Esophagus (tissue), 2 donors: ENCODE data around the gene ZNF718. TPM values are rescaled to one million over a fixed set of nuclear protein-coding genes. Genes with fewer than 3 reads are reported as not detected.
"Not testable (repeated sequence)": the region's sequence is repeated elsewhere in the genome, so short reads cannot be mapped to it uniquely, and the experiment has no call there.

ENCODE experiments used
- H3K27ac ChIP-seq, 2 donors: one replicate each; pipeline ENCODE4 v1.5.1; 2013; ENCODE audit warnings: low read depth in 2 of 2, mild to moderate bottlenecking in 2 of 2, inconsistent platforms in 1 of 2, low read length in 1 of 2, moderate library complexity in 1 of 2
- H3K27me3 ChIP-seq, 2 donors: one replicate each; pipeline ENCODE4 v1.6.1; 2013; ENCODE audit warnings: low read length in 2 of 2, control low read depth in 1 of 2, mild to moderate bottlenecking in 1 of 2; ENCODE audit not compliant: insufficient read depth in 2 of 2, control insufficient read depth in 1 of 2
- H3K36me3 ChIP-seq, 2 donors: one replicate each; pipeline ENCODE4 v1.6.1; 2013; ENCODE audit warnings: low read length in 1 of 2; ENCODE audit not compliant: control insufficient read depth in 2 of 2, insufficient read depth in 2 of 2
- H3K4me1 ChIP-seq, 2 donors: one replicate each; pipeline ENCODE4 v1.6.1; 2013; ENCODE audit warnings: low read length in 1 of 2; ENCODE audit not compliant: control insufficient read depth in 2 of 2, insufficient read depth in 2 of 2
- H3K4me3 ChIP-seq, 2 donors: one replicate each; pipeline ENCODE4 v1.5.1; 2013; ENCODE audit warnings: low read length in 2 of 2, mild to moderate bottlenecking in 2 of 2, low read depth in 1 of 2, moderate library complexity in 1 of 2
- H3K9me3 ChIP-seq, 2 donors: one replicate each; pipeline ENCODE4 v1.6.1; 2013; ENCODE audit warnings: mild to moderate bottlenecking in 2 of 2, low read depth in 1 of 2, low read length in 1 of 2, moderate library complexity in 1 of 2; ENCODE audit not compliant: control insufficient read depth in 2 of 2, insufficient read depth in 1 of 2
- WGBS, 2 donors: extraction: QIAGEN DNeasy Blood & Tissue Kit; methylation state at CpG; one replicate each; pipeline ENCODE4 v1.1.7; 2013; 5-methylcytosine and 5-hydroxymethylcytosine counted together
- polyA plus RNA-seq, 2 donors: library from polyadenylated mRNA; stranded (reverse); fragments of 200-250 nt; gene quantifications; one replicate each; pipeline ENCODE4 v1.2.3, GENCODE V29; 2013
- donor health status: healthy with polysubstance abuse.
- donor health status: Bipolar disorder and iron deficiency.

ZNF718 gene
- polyA plus RNA-seq = under 1 TPM; 0.75 to 0.98 TPM

DNA sequence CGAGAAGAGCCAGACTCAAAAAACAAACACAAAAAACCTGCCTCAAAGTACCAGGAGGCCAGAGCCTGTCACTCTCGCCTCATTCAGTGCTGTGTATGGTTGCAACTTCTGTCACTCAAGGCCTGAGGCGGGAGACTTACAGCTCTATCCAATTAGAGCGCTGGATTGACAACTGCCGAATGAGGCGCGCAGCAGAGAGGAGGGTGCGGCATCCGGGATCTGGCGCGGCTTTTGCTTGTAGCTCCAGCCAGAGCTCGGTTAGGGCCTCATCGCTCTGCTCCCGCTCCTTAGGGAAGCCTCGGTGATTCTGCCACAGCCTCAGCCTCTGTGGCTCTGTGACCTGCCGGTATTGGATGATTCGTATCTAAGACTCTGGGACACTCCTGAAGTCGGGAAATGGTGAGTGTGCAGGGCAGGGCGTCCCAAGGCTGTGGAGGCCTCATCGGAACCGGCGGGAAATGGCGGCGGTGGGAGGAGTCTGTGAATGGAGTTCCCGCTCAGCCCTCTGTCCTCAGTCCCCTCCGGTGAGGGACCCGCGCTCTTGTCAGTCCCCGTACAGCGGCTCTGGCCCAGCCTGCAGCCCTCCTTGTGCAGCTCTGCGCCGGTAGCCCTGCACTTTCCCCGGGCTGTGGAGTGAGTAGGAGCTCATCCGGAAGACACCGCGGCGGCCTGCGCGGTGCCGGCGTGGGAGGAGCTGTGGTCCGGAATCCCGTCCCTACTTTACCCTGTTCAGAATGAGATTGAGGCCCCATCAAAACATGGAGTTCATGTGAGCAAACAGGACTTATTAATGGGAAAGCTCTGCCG lies at the start of gene ZNF718:
TSS of gene ZNF718 (plus strand) at position 227 of the 807 bp plus-strand sequence. CDS start at position 397, 170 bp downstream.
- no peaks in the 10 kb centered on the region for H3K27me3 ChIP-seq
- no peaks in the 10 kb centered on the region for H3K9me3 ChIP-seq
- H3K36me3 ChIP-seq = no peaks in the 10 kb centered on the region
- WGBS, 2 donors = 0 to 1% methylated on average over 44 of the region's 44 CpGs
- peak within 1 kb of the TSS; percentile 95 to 96 for H3K27ac ChIP-seq
- H3K4me1 ChIP-seq = peaks cover 6 to 7% of the 10 kb centered on the region in 2 donors
- peak within 1 kb of the TSS; percentile 94 to 98 for H3K4me3 ChIP-seq

DNA sequence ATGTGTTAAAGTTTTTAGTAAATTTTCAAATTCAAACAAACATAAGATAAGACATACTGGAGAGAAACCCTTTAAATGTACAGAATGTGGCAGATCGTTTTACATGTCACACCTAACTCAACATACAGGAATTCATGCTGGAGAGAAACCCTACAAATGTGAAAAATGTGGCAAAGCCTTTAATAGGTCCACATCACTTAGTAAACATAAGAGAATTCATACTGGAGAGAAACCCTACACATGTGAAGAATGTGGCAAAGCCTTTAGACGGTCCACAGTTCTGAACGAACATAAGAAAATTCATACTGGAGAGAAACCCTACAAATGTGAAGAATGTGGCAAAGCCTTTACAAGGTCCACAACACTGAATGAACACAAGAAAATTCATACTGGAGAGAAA lies 38.4 kb upstream of the ZNF718 start:
- Histone ChIP-seq H3K4me3 (no peak overlapping the region), H3K27ac (no peak overlapping the region), H3K27me3 (no peaks in the 10 kb centered on the region), H3K36me3 (no peaks in the 10 kb centered on the region), H3K4me1 (no peaks in the 10 kb centered on the region), H3K9me3 (peaks cover 8 to 17% of the 10 kb centered on the region in 2 donors)
- 94 to 100% methylated on average over 3 of the region's 3 CpGs for WGBS, 2 donors

DNA sequence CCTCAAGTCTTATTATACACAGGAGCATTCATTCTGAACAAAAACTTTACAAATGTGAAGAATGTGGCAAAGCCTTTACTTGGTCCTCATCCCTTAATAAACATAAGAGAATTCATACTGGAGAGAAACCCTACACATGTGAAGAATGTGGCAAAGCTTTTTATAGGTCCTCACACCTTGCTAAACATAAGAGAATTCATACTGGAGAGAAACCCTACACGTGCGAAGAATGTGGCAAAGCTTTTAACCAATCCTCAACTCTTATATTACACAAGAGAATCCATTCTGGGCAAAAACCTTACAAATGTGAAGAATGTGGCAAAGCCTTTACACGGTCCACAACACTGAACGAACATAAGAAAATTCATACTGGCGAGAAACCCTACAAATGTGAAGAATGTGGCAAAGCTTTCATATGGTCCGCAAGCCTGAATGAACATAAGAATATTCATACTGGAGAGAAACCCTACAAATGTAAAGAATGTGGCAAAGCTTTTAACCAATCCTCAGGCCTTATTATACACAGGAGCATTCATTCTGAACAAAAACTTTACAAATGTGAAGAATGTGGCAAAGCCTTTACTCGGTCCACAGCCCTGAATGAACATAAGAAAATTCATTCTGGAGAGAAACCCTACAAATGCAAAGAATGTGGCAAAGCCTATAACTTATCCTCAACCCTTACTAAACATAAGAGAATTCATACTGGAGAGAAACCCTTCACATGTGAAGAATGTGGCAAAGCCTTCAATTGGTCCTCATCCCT lies 37.6 kb upstream of the ZNF718 start:
- not testable (repeated sequence) for H3K27ac ChIP-seq, H3K36me3 ChIP-seq, H3K4me3 ChIP-seq, H3K27me3 ChIP-seq, H3K4me1 ChIP-seq
- 96 to 97% methylated on average over 7 of the region's 7 CpGs for WGBS, 2 donors
- peaks cover 8 to 18% of the 10 kb centered on the region in 2 donors for H3K9me3 ChIP-seq

DNA sequence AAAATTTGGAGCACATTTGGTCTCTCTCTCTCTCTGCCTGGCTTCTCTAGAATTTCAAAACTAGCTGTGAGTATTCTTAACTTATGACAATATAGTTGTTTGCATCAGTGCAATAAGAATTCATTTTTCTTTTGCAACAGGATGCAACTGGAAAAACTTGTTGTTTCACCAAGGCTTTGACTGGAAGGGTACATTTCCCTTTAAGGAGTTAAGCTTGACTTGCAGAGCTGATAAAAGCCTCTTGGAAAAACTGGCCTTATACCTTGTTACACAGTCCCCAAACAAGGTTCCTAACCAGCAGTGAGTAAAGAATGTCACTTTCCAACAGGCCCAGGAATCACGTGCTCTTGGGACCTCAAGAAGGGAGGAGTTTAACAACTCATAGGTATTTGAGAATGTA lies 25.9 kb upstream of the ZNF718 start:
- WGBS, 2 donors = 77 to 84% methylated on average over 1 of the region's 1 CpG
- H3K9me3 ChIP-seq = peaks cover 13 to 18% of the 10 kb centered on the region in 2 donors
- no peaks in the 10 kb centered on the region for H3K4me1 ChIP-seq
- H3K36me3 ChIP-seq = no peaks in the 10 kb centered on the region
- H3K27me3 ChIP-seq = no peaks in the 10 kb centered on the region
- no peak overlapping the region for H3K4me3 ChIP-seq
- H3K27ac ChIP-seq = no peak overlapping the region

DNA sequence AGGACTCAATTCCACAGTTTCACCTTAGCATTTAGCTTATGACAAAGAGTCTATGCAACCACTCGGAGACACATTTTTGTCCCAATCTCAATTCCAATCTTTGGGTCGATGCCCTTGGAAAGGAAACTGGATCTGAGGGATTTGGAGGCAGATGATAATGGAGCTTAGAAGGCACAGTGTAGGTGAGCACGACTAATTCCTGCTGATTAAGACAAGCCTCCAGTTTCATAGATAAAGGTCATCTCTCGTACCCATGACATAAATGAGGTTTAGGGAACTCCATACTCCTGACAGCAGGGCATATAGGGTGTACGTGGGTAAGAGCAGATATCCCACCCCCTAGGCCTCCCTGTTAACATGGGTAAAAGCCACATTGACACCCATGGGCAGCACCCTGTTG lies 24.4 kb upstream of the ZNF718 start:
- H3K4me3 ChIP-seq = no peak overlapping the region
- no peaks in the 10 kb centered on the region for H3K4me1 ChIP-seq
- 81 to 82% methylated on average over 5 of the region's 5 CpGs for WGBS, 2 donors
- H3K27ac ChIP-seq = no peak overlapping the region
- peaks cover 10 to 15% of the 10 kb centered on the region in 2 donors for H3K9me3 ChIP-seq
- H3K27me3 ChIP-seq = no peaks in the 10 kb centered on the region
- no peaks in the 10 kb centered on the region for H3K36me3 ChIP-seq

DNA sequence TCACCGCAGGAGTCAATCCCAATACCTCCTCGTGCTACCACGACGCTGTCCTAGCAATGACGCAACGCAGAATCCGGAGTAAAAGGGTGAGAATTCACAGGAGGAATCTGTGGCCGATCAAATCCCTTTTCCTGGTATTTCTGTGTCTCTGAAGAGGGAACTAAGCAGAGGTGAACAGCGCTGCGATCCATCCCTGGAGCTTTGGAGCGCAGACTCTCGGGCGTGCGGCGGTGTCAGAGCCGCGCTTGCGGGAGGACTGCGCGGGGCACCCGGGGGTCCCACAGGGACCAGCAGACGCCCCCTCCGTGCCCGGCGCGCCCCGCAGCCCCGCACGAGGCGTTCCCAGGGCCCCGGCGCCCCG lies 17.2 kb upstream of the ZNF718 start:
- Histone ChIP-seq H3K4me1 (peaks cover 0 to 4% of the 10 kb centered on the region in 2 donors), H3K9me3 (peaks cover 6 to 37% of the 10 kb centered on the region in 2 donors), H3K4me3 (peak overlapping the region in 1 of 2 donors; percentile 19), H3K27me3 (peaks cover 4 to 19% of the 10 kb centered on the region in 2 donors), H3K36me3 (no peaks in the 10 kb centered on the region), H3K27ac (no peak overlapping the region)
- 27 to 28% methylated on average over 32 to 33 of the region's 33 CpGs for WGBS, 2 donors

DNA sequence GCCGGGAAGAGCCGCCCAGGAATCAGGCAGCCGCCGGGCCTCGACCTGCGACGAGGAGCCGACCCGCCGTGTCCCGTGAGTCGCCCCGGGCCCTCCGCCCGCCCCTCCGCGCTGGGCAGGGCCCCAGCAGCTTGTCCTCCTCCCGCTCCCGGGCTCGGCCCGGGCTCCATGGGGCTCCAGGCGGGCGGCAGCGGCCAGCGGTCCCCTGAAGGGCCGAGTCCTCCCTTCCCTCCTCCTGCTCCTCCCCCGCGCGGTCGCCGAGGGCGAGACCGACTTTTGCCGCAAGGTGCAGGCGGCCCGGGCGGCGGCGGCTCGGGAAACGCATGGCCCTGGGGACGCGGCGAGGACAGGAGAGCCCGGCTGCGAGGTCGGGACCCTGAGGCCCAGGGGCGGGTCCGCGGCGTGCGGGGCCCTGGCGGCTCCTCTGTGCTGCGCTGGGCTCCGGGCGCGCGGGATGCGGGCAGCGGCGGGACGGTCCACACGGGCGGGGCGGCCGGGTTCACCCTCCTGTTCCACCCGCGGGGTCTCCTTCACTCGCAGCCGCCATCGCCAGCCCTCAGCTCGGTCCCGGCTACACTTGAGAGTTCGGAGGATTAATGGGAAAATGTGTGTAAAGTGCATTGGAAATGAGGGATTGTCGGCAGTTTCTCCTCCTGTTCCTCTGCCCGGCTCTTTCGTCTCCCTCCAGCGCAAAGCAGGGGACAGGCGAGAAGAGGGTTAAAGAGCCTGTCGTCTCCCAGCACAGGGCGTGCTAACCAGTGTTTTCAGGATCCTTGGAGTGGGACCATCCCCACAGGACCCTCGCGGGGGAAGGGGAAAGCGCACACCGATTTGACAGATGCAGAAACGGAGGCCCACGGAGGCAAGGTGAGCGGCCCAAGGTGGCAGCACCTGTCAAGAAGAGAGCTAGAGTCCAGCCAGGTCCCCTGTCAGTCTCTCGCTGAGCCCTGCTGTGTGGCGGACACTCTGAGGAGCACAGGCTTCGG lies 16.6 kb upstream of the ZNF718 start:
- H3K9me3 ChIP-seq = peaks cover 6 to 37% of the 10 kb centered on the region in 2 donors

DNA sequence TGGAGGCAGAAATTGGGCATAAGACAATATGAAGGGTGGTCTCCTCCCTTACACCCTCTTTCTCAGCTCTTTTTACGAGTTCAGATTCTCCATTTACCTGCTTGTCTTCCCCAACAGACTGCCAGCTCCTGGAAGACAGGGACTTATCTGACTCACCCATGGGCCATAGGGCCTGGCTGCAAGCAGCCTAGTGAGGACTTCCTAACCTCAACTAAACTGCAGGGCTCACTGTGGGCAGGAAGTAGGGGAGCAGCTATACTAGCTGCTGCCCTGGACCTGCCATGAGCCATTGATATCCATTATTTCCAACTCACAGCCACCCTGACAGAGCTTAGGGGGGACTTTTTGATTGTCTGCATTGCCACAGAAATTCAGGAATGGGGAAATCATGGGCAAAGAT lies 11.5 kb upstream of the ZNF718 start:
- Histone ChIP-seq H3K27ac (no peak overlapping the region), H3K9me3 (peaks cover 6 to 19% of the 10 kb centered on the region in 2 donors), H3K36me3 (no peaks in the 10 kb centered on the region), H3K4me3 (no peak overlapping the region), H3K27me3 (peaks cover 4 to 5% of the 10 kb centered on the region in 2 donors), H3K4me1 (peaks cover 0 to 4% of the 10 kb centered on the region in 2 donors)
- WGBS, 2 donors = 67 to 68% methylated on average over 1 of the region's 1 CpG

More for the DNA sequence above, 16.6 kb upstream of the ZNF718 start:
- 12 to 18% methylated on average over 58 to 91 of the region's 91 CpGs for WGBS, 2 donors
- Histone ChIP-seq H3K36me3 (no peaks in the 10 kb centered on the region), H3K4me3 (peak overlapping the region in 1 of 2 donors; percentile 19), H3K4me1 (peaks cover 0 to 4% of the 10 kb centered on the region in 2 donors), H3K27me3 (peaks cover 4 to 19% of the 10 kb centered on the region in 2 donors), H3K27ac (no peak overlapping the region)

DNA sequence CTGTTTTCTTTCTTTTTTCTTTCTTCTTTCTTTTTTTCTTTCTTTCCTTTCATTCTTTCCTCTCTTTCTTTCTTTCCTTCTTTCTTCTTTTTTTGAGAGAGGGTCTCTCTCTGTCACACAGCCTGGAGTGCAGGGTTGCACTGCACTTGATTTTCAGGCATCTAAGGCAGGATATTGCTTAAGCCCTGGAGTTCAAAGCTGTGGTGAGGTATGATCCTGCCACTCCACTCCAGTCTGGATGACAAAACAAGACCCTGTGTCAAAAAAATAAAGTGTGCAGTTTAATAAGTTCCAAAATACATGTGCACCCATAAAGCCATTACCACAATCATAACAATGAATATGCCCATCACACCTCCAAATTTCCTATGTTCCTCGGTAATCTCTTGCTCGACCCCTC lies 10.6 kb upstream of the ZNF718 start:
- H3K4me1 ChIP-seq = no peaks in the 10 kb centered on the region
- H3K27me3 ChIP-seq = peaks cover 0 to 4% of the 10 kb centered on the region in 2 donors
- no peaks in the 10 kb centered on the region for H3K36me3 ChIP-seq
- H3K4me3 ChIP-seq = no peak overlapping the region
- peaks cover 3 to 11% of the 10 kb centered on the region in 2 donors for H3K9me3 ChIP-seq
- WGBS, 2 donors = 87 to 88% methylated on average over 2 of the region's 2 CpGs
- H3K27ac ChIP-seq = no peak overlapping the region
